ENCODE measurements around the gene ZMYND19.
"Not testable (repeated sequence)": the region's sequence is repeated elsewhere in the genome, so short reads cannot be mapped to it uniquely, and the experiment has no call there.

Gene ZMYND19

DNA sequence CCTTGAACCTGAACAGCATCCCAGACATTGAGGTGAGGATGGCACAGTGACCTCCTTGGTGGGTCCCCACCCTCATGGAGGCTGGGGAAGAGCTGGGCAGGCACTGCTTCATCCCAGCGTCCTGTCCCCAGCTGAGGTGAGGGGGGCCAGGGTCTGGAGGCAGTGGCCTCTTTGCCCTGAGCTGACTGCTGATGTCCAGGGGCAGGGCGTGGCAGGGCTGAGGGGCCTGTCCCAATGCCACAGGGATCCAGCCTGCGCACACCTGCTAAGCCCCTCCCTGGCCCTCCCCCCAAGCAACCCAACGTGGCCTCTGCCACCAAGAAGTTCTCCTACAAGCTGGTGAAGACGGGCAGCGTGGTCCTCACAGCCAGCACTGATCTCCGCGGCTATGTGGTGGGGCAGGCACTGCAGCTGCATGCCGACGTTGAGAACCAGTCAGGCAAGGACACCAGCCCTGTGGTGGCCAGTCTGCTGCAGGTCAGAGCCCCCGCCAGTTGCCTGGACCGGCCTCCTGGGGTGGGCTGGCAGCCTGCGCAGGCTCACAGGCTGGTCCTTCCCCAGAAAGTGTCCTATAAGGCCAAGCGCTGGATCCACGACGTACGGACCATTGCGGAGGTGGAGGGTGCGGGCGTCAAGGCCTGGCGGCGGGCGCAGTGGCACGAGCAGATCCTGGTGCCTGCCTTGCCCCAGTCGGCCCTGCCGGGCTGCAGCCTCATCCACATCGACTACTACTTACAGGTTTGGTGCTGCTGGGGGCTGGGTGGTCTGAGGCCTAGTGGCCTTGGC is 23.6 kb upstream of the ZMYND19 start:
- DNase-seq: no peak

DNA sequence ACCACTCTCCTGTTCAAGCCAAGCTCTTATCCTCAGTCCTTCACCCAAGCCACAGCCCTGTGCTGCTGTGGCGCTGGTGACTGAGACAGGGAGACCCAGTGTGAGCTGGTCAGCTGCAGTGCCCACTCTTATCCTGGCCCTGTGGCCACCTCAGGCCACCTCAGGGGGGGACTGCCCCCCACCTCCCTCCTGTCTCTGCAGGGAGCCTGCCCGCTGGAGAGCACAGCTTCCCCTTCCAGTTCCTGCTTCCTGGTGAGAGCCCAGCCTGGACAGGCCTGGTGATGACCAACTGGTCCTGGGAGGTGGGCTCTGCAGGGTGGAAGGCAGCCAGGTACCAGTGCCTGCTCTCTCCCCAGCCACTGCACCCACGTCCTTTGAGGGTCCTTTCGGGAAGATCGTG is 22.9 kb upstream of the ZMYND19 start:
- DNase-seq: no peak

DNA sequence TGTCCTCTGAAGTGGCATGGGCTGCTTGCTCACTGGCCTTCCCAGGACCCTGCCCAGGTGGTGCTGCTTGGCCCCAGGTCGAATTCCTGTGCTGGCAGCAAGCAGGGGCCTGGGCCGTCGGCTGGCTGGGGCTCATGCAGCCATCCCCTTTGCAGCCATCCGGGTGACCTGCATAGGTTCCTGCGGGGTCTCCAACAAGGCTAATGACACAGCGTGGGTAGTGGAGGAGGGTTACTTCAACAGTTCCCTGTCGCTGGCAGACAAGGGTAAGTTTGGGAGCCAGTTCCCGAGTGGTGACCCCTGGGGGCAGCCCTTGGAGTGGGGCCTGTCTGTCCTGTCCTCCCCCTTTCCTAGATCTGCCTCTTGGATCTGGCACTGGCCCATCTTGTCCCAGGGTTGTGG is 22.4 kb upstream of the ZMYND19 start:
- DNase-seq: no peak

DNA sequence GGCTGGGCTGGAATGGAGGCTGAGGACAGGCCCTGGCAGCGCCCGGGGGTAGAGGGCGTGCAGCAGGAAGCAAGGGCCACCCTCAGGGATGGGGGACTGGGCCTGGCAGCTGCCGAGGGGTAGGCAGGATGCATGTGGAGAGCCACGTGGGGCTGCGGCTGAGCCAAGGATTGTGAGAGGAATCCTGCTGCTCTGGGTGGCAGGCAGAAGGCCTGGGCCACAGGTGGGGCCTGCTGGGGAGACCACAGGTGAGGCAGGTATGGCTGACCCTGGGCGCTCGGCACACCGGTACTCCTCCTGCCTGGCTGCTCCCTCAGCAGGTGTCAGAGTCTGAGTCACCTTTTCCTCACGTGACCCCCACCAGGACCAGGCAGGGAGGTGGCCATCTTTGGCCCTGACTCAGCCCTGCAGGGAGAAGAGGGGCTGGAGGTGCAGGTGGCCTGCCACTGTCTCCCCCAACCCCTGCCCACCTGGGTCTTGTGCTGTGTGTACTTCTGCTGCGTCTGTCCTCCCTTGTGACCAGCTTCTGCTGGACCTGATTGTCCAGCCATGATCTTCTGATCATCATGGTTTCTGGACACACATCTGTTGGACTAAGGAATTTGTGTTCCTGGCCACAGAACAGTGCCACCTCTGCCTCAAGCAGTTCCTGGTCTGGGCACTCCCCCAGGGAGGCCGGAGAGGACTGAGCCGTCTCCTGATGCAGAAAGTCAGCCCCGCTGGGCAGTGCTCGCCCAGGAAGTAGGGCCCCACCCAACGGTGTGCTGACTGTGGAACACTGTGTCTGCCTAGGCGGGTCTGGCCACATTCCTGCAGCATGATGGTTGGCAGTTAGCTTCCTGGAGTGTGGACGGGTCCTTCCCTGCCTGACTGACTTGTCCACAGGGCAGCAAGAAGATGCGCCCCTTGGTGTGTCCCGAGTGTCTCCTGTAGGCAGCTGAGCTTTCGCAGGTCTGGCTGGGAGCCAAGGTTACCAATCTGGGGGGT is 21.6 kb upstream of the ZMYND19 start:
- peak; percentile 53 for DNase-seq

DNA sequence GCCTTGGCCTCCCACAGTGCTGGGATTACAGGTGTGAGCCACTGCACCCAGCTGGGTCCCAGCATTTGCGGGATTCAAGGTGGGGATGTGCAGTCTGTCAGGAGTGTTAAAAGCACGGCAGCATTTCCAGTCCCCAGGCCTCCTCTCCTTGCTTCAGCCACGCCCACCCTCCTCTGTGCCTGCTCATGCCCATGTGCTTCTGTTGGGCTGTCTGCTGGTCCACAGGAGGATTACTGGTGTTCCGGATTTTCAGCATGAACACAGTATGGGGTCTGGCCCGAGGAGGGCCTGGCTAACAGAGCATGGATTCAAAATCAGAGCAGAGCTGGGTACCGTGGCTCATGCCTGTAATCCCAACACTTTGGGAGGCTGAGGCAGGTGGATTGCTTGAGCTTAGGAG is 20.6 kb upstream of the ZMYND19 start:
- DNase-seq: no peak

DNA sequence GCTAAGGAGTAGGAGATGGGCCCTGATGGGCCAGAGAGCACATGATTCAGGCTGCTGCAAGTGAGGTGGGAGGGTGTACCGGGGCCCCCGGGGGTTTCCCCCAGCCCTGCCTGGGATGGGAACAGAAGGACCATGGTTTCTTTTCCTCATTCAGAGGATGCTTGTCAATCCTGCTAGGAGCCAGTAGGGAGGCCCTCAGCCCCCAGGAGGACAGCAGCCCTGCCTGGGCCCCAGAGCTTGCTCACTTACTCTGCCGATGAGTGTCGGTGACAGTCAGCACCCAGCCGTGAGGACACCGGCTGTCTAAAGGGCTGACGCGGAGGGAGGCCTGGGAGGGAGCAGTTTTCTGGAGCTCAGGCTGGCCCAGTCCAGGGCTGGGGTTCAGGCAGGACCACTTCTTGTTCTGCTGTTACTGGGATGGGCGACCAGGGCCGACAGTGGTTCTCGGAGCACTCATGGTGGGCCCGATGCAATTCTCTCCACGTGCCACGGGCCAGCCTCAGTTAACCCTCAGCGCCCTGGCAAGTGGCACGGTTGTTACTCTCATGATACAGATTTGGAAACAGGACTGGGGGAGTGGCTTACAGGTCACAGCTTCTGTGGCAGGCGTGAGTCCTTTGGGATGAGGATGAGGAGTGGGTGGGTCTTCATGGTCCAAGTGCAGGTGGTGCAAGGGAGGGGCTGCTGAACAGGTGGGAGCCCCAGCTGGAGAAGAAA is 17.0 kb upstream of the ZMYND19 start:
- no peak for DNase-seq

DNA sequence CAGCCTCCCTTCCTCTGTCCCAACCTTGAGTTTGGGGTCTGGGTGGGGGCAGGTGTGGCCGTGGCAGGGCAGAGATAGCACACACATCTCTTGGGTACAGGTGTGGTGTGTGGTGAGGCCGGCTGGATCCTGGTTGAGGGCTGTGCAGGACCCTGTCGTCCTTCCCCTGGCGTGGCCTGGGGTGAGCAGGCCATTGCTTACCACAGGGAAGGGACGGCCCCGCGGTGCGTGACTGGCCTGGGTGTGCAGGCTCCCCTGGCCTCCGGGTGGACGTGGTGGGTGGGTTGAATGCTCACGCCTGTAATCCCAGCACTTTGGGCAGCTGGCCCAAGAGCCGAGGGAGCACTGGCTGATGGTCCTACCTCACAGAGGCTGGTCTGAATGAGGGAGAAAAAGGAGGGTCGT is 16.4 kb upstream of the ZMYND19 start:
- DNase-seq: no peak

DNA sequence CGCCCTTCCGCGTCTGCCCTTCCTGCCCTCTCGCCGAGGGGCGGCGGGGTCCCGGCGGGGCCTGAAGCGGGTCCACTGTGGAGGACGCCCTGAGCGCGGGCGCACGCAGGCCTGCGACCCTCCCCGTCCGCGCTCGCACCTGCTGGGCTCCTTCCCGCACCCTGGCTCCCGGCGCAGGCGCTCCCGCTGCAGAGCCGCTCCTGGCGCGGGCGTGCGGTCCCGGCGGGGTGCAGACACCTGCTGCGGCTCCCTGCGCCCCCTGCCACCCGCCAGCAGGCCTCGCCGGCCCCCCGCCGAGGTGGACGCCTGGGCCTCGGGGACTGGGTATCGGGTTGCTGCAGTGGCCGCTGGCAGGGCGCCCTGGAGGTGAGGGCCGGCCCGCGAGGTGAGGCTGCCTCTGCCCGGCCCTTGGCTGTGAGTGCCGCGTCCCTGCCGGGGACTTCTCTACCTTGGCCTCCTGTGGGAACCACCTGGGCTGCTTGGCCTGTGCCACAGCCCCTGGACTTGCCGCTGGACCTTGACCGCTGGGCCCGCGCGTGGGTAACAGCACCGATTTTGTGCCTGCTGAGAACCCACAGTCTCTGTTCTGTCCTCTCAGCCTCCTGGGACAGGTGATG is 15.8 kb upstream of the ZMYND19 start:
- DNase-seq: no peak

DNA sequence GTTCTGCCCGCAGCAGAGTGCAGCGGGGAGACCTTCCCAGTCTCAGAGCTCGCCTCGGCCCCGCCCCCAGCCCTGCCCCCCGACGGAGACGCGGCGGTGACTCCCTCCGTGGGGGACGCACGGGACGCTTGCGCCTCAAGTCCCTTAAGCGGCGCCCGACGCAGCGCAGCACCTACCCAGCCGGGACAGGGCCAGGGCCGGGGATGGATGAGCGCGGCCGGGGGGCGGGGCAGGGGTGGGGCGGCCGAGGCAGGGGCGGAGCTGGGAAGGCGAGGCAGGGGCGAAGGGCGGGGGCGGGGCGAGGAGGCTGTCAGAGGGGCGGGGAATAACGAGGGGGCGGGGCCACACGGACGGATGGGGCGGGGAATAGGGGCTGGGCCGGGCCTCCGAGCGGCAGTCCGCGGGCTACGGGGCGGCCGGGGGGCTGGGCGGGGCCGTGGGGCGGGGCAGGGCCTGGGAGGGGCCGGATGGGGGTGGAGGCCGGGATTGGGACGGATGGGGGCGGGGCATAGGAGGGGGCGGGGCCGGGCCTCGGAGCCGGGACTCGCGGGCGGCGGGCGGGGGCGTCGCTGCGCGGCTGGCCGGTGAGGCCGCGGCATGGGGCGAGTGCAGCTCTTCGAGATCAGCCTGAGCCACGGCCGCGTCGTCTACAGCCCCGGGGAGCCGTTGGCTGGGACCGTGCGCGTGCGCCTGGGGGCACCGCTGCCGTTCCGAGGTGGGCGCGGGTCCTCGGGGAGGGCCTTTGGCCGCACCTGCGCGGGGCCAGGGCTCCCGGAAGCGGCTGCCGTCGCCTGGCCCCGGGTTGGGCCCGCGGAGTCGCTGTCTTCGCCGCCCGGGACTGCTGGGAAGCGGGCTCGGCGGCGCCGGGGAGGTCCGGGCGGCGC is 15.1 kb upstream of the ZMYND19 start, which contains the start of gene ARRDC1:
ARRDC1 (plus strand) TSS at position 566 of the 884 bp plus-strand sequence; CDS start at position 598, 32 bp downstream.
- DNase-seq: peak; percentile 91

DNA sequence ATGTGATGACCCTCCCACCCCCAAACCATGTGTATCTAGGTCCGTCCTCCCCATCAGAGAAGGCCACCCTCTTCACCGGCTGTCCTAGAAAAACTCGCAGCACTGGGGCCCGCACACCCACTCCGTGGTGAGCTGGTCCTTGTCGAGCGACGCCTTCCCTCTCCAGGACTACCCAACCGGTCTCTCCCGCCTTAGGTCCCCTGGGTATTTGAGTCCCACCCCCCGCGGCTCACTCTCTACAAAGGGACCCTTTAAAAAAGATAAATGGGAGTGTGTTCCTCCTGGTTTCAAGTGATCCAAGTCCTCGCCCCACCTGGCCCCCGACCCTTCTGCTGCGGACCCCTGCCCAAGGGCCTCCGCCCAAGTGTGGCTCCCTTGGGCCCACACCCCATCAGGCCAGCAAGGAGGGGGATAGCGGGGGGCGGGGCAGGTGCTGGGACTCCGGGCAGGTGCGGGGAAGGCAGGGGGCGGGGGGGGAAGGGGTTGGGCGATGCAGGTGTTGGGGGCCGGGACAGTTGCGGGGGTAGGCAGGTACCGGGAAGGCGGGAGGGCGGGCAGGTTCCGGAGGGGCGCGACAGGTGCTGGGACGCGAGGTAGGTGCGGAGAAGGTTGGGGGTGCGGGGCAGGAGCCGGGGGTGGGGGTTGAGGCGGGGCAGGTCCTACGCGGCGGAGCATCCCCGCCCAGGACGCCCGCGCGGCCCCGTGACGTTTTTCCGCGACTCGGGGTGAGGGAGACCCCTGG is 14.2 kb upstream of the ZMYND19 start:
- no peak for DNase-seq

DNA sequence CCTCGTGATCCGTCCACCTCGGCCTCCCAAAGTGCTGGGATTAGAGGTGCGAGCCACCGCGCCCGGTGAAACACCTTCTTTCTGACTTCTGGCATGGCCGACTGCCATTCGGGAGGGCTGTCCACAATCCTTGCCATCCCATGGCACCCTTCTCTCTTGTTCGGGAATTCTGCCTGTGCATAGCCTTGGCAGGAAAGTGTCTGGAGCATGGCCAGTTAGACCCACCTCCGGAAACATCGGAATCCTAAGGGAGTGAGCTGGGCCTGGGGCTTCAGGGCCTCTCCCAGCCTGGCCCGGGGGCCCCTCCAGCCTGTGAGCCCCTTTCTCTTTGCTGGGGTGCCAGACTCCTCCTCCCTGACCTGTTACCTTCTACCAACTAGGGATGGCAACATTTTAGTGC is 13.6 kb upstream of the ZMYND19 start:
- no peak for DNase-seq

DNA sequence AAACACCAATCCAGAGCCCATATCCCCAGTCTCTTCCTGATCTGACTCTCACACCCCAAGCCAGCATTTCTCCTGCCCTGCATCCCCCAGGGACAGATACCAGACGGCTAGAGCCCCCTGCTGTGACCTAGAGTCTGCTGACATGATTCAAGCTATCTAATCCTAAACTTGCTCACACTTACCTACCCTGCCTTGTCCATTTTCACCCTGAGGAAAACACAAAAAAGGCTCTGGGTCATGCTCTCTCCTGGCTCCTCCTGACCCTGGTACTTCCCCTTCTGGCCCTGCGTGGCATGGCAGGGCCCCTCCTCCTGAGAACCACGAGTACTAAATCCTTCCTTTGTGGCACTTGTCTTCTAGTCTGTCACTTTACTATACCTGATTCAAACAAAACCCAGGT is 12.3 kb upstream of the ZMYND19 start:
- no peak for DNase-seq

DNA sequence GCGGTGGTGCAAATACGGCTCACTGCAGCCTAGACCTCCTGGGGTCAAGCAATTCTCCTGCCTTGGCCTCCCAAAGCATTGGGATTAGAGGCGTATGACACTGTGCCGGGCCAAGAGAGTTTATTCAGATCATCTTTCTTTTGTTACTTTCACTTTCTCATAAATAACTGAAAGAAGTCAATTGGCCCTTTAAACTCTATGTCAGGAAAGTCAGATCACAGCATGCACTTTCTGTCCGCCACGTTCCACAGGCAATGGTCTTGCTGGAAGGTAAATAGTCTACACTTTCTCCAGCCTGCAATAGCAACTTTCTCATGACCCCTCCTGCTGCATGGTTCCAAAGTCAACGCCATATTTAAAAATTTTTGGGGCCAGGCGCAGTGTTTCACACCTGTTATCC is 8.6 kb upstream of the ZMYND19 start:
- DNase-seq: no peak

DNA sequence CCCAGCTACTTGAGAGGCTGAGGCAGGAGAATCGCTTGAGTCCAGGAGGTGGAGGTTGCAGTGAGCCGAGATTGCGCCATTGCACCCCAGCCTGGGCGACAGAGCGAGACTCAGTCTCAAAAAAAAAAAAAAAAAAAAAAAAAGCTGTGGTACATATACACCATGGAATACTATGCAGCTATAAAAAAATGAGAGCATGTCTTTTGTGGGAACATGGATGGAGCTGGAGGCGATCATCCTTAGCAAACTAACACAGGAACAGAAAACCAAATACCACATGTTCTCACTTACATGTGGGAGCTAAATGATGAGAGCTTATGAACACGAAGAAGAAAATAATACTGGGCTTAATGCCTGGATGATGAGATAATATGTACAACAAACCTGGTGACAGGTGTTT is 6.3 kb upstream of the ZMYND19 start:
- DNase-seq: not testable (repeated sequence)

DNA sequence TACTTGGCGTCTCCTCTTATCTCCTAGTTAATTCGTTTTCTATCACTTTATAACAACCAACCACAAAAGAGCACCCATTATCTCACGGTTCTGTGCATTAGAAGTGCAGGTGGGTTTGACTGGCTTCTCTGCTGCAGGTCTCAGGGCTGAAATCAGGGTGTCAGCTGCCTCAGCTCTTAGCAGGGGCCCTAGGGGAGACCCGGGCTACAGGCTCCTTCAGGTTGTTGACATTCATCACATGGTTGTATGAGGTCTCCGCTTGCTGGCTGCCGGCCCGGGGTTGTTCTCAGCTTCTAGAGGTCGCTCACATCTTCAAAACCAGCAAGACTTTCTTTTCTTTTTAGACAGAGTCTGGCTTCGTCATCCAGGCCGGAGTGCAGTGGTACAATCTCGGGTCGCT is 2.9 kb upstream of the ZMYND19 start:
- no peak for DNase-seq

DNA sequence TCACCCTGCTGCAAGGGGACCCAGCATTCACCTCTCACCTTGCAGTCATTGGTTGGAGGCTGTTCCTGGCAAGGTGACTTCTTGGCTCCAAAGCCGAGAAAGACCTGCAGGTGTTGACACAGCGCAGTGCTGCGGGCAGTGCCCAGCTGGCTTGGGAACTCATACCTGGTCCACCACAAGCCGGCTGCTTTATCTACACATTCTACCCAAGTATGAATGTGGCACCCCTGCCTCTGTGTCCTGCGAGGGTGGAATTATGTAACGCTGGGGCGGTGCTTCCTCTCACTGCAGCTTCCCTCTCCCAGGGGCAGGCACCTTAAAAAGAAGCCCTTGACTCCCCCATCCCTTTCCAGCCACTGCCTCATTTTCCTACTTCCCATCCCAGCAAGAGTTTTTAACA is 2.5 kb upstream of the ZMYND19 start:
- no peak for DNase-seq

DNA sequence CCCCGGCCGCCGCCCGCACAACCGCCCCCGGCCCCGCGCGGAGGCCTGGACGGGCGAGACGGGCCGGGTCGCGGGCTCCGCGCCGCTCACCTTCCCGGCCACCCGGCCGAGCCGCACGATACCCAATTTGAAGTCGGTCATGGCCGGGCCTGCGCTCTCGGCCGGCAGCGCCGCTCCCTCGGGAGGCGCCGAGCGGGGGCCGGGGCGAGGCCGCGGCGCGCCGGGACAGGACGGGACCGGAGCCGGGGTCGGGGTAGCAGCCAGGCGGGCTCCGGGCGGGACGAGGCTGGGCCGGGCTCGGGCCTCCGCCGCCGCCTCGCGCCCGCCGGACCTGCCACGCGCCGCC is 216 bp downstream of the ZMYND19 start:
- no peak for DNase-seq

DNA sequence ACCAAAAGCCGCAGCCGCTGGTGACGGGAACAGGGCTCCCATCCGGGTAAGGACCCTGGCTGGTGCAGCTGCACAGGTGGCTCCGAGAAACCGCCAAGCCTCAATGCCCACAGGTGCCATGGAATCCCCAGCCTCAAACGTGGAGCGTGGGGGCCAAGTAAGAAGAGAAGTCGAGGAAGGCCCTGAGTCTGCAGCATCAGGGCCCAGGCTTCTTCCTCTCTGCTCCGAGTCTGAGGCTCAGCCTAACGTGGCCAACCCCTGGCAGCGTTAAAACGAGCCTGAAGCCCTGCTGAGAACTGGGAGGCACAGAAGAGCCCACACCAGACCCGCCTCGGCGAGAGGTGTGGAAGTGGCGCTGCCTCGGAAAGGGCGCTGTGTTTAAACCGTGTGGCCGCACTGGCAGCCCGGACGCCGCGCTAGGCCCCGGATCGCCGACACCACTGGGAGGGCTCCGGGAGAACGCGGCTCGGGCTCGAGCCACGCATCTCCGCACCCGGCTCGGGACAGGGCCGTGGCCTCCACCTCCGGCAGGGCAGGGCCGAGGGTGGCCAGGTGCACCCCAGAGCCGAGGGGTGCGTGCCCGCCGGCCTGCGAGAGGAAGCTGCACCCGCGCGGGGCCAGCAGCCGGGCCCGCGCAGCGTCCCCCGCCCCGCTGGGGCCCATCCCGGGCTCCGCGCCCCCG is 730 bp downstream of the ZMYND19 start:
- no peak for DNase-seq

DNA sequence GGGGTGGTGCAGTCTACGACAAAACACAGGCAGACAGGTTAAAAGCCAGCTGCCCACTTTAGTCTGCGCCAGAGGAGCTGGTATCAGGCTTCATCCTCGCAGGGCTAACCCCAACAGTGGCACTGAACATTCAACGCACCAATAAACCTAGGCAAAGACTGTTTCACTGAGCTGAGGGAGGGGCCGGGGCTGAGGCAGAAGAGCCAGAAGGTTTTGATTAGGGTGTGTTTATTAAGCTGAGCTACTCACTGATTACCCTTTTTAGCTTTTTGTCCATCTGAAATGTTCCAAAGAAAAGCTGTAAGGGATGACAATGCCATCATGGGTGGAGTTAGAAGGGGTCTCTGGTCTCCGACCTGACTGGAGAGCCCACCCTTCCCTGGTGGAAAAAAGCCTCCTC is 1.4 kb downstream of the ZMYND19 start:
- no peak for DNase-seq

DNA sequence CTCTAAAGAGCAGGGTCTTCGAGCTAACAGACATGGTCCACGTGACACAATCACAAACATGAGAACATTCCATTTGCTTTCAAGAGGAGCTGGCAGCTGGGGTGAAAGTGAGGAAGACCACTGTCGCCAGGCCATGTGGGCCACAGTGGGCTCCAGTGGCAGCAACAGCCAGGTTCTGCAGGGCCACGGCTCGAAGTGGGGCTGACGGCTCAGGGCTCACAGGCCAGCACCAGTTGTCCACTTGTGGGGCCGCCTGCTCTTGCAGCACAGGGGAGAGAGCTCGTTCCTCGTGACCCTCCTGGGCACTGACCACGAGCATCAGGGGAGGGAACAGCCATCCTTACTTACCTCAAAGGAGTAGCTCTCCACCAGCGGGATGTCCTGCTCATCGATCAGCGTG is 2.0 kb downstream of the ZMYND19 start:
- DNase-seq: no peak

DNA sequence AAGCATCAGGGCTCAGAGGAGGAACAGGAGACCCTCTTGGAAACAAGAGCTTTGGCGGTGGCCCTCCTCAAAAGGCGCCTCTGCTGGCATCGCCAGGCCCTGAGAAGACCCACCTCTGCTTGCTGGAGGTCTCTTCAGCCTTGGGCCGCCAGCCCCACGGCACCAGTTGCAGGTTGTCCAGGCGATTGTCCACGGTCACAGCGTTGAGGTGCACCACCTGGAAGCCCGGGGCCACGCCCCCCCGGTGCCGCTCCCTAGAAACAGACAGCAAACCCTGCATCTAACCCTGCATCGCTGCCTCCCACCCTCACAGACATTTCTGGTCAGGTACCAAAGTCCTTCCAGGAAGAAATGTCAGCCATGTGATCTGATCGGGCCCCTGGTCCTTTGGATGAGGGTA is 3.5 kb downstream of the ZMYND19 start:
- DNase-seq: no peak
